Stomach smooth muscle (tissue), 2 donors: ENCODE measurements around the gene LGI4.

ENCODE experiments used
- H3K27ac ChIP-seq: one replicate; pipeline ENCODE4 v1.7.0; 2013; ENCODE audit warnings: mild to moderate bottlenecking, low read length, inconsistent platforms
- H3K27me3 ChIP-seq, 2 donors: one replicate each; pipeline ENCODE4 v1.7.0; 2013; ENCODE audit warnings: low read length in 2 of 2; ENCODE audit not compliant: insufficient read depth in 2 of 2, control insufficient read depth in 1 of 2
- H3K36me3 ChIP-seq, 2 donors: one replicate each; pipeline ENCODE4 v1.7.0; 2013; ENCODE audit warnings: low read length in 2 of 2; ENCODE audit not compliant: control insufficient read depth in 2 of 2, insufficient read depth in 2 of 2
- H3K4me1 ChIP-seq: one replicate; pipeline ENCODE4 v1.7.0; 2013; ENCODE audit warnings: low read length; ENCODE audit not compliant: control insufficient read depth, insufficient read depth
- H3K4me3 ChIP-seq, 2 donors: one replicate each; pipeline ENCODE4 v1.7.0; 2013; ENCODE audit warnings: low read length in 2 of 2
- H3K9ac ChIP-seq, 2 donors: one replicate each; pipeline ENCODE4 v1.7.0; 2013; ENCODE audit warnings: low read length in 2 of 2, mild to moderate bottlenecking in 1 of 2
- H3K9me3 ChIP-seq, 2 donors: one replicate each; pipeline ENCODE4 v1.7.0; 2013; ENCODE audit warnings: low read length in 2 of 2; ENCODE audit not compliant: control insufficient read depth in 2 of 2
- donor health status: healthy.
- donor health status: Pancreatic carcinoma.

The LGI4 gene

GRCh38 chr19:35151273-35152065 is 16.6 kb upstream of the LGI4 start:
- Histone ChIP-seq H3K4me3 (no peak overlapping the region), H3K27me3 (peaks cover 36 to 37% of the 10 kb centered on the region in 2 donors), H3K9me3 (no peaks in the 10 kb centered on the region), H3K36me3 (no peaks in the 10 kb centered on the region), H3K9ac (no peak overlapping the region), H3K4me1 (peaks cover 14% of the 10 kb centered on the region), H3K27ac (no peak overlapping the region)

GRCh38 chr19:35150445-35150844 is 15.6 kb upstream of the LGI4 start:
- Histone ChIP-seq H3K36me3 (no peaks in the 10 kb centered on the region), H3K4me1 (peaks cover 14% of the 10 kb centered on the region), H3K4me3 (no peak overlapping the region), H3K9me3 (no peaks in the 10 kb centered on the region), H3K27me3 (peaks cover 29 to 32% of the 10 kb centered on the region in 2 donors), H3K9ac (no peak overlapping the region), H3K27ac (no peak overlapping the region)

GRCh38 chr19:35149463-35149862 is 14.6 kb upstream of the LGI4 start:
- H3K27me3 ChIP-seq: peaks cover 25 to 28% of the 10 kb centered on the region in 2 donors

GRCh38 chr19:35146746-35147459 is 12.0 kb upstream of the LGI4 start:
- H3K27me3 ChIP-seq: peaks cover 25 to 35% of the 10 kb centered on the region in 2 donors
- peaks cover 6% of the 10 kb centered on the region for H3K4me1 ChIP-seq
- H3K36me3 ChIP-seq: no peaks in the 10 kb centered on the region
- no peak overlapping the region for H3K27ac ChIP-seq
- H3K9ac ChIP-seq: no peak overlapping the region
- H3K4me3 ChIP-seq: no peak overlapping the region
- H3K9me3 ChIP-seq: no peaks in the 10 kb centered on the region

More at GRCh38 chr19:35149463-35149862, 14.6 kb upstream of the LGI4 start:
- H3K36me3 ChIP-seq: no peaks in the 10 kb centered on the region
- no peak overlapping the region for H3K9ac ChIP-seq
- no peak overlapping the region for H3K27ac ChIP-seq
- H3K4me1 ChIP-seq: peaks cover 8% of the 10 kb centered on the region
- H3K9me3 ChIP-seq: no peaks in the 10 kb centered on the region
- no peak overlapping the region for H3K4me3 ChIP-seq

- Histone ChIP-seq H3K4me3 (no peak overlapping the region), H3K36me3 (no peaks in the 10 kb centered on the region), H3K9me3 (no peaks in the 10 kb centered on the region), H3K27me3 (peaks cover 31 to 42% of the 10 kb centered on the region in 2 donors), H3K9ac (no peak overlapping the region), H3K4me1 (peaks cover 17% of the 10 kb centered on the region), H3K27ac (no peak overlapping the region)
Measured at GRCh38 chr19:35144600-35145436, 10.0 kb upstream of the LGI4 start.

GRCh38 chr19:35144259-35144599 is 9.4 kb upstream of the LGI4 start:
- Histone ChIP-seq H3K9me3 (no peaks in the 10 kb centered on the region), H3K4me3 (no peak overlapping the region), H3K4me1 (peaks cover 22% of the 10 kb centered on the region), H3K27me3 (peaks cover 37 to 48% of the 10 kb centered on the region in 2 donors), H3K27ac (no peak overlapping the region), H3K36me3 (no peaks in the 10 kb centered on the region), H3K9ac (no peak overlapping the region)

GRCh38 chr19:35143818-35144217 is 9.0 kb upstream of the LGI4 start:
- Histone ChIP-seq H3K27me3 (peaks cover 41 to 52% of the 10 kb centered on the region in 2 donors), H3K4me3 (no peak overlapping the region), H3K27ac (no peak overlapping the region), H3K9me3 (no peaks in the 10 kb centered on the region), H3K4me1 (peaks cover 23% of the 10 kb centered on the region), H3K9ac (no peak overlapping the region), H3K36me3 (no peaks in the 10 kb centered on the region)

GRCh38 chr19:35143231-35143715 is 8.4 kb upstream of the LGI4 start, which contains the start of gene FXYD7:
FXYD7 (plus strand) TSS chr19:35143255; CDS start chr19:35143334, 79 bp downstream.
- no peak within 1 kb of the TSS for H3K4me3 ChIP-seq
- H3K4me1 ChIP-seq: peaks cover 23% of the 10 kb centered on the region
- H3K36me3 ChIP-seq: no peaks in the 10 kb centered on the region
- no peak within 1 kb of the TSS for H3K9ac ChIP-seq
- H3K9me3 ChIP-seq: no peaks in the 10 kb centered on the region
- peaks cover 41 to 55% of the 10 kb centered on the region in 2 donors for H3K27me3 ChIP-seq
- no peak within 1 kb of the TSS for H3K27ac ChIP-seq

GRCh38 chr19:35142606-35143230 is 7.9 kb upstream of the LGI4 start:
- H3K9ac ChIP-seq: no peak overlapping the region

More at GRCh38 chr19:35142606-35143230, 7.9 kb upstream of the LGI4 start:
- H3K4me3 ChIP-seq: no peak overlapping the region
- no peaks in the 10 kb centered on the region for H3K9me3 ChIP-seq
- peaks cover 43 to 55% of the 10 kb centered on the region in 2 donors for H3K27me3 ChIP-seq
- H3K4me1 ChIP-seq: peaks cover 29% of the 10 kb centered on the region
- no peaks in the 10 kb centered on the region for H3K36me3 ChIP-seq
- H3K27ac ChIP-seq: no peak overlapping the region
